Cardiac septum (tissue), 1 donor: ENCODE results near the gene ACMSD. TPM values are rescaled to one million over a fixed set of nuclear protein-coding genes. Genes with fewer than 3 reads are reported as not detected.
"Not testable (repeated sequence)": the region's sequence is repeated elsewhere in the genome, so short reads cannot be mapped to it uniquely, and the experiment has no call there.

Source experiments
- DNase-seq: peaks from one replicate; pipeline ENCODE4 v3.0.0-alpha.2; 2020; ENCODE audit warnings: low spot score
- intact Hi-C: fragments of 100-400 bp; cut with DNase I; formaldehyde crosslinking; loops from one replicate; pipeline ENCODE4 v1.14.0; 2022
- total RNA-seq: library from RNA; stranded (reverse); fragmentation: NEBNext Ultra II Directional; extraction: Animal tissue kit (Norgen Biotek cat#: 25700); gene quantifications from one replicate; pipeline ENCODE4 v1.2.1, GENCODE V29; 2021
- donor health status: DM: no; HTN: no; CAD: no.

The ACMSD gene
- total RNA-seq, 1 donor from 2014 or later, result not detected

GRCh38 chr2:134897932-134898331 is 59.5 kb downstream of the ACMSD start:
- intact Hi-C loops, result loop anchor here (2.0 kb wide), 1 partner anchor 437 kb away; no protein-coding TSS in a partner anchor

DNA sequence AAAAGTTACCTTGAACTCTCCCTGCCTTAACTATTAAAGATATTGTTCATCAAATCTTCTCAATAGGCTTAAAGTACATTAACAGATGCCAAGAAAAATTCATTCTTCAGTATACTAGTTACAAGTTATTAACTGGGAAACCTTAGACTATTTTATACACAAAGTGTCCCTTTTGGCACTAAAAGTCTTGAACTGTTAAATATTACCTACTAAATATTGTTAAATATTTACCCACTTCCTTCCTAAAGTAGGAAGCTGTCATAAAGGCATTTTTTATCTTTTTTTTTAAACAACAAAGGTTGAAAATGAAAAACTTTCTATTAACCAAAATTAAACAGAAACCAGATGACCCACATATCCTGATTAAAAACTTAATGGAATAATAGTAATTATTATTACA is 60.8 kb downstream of the ACMSD start:
- intact Hi-C loops, result no loop called here
- DNase-seq, result no peak

More at GRCh38 chr2:134897932-134898331, 59.5 kb downstream of the ACMSD start:
- no peak for DNase-seq

GRCh38 chr2:134900151-134900550 is 61.7 kb downstream of the ACMSD start:
- intact Hi-C loops, result no loop called here
- DNase-seq, result no peak

- DNase-seq, intact Hi-C loops: not testable (repeated sequence)
These were observed 65.3 kb downstream of the ACMSD start for GRCh38 chr2:134903701-134904100.

DNA sequence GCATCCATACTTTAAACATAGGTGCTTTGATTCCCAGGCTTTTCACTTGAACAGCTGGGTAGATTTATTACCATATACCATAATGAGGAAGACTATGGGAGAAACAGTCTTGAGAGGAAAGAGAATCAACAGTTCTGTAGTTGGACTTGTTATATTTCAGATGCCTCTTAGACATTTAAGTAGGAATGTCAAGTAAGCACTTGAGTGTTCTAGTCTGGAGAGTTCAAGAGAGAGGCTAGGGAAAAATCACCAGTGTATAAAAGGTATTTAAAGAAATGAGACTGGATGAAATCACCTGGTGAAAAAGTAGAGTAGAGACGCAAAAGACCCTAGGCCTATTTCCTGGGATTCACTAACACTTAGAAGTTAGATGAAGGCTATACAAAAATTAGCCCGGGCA is 66.8 kb downstream of the ACMSD start:
- DNase-seq, result no peak
- intact Hi-C loops, result no loop called here

DNA sequence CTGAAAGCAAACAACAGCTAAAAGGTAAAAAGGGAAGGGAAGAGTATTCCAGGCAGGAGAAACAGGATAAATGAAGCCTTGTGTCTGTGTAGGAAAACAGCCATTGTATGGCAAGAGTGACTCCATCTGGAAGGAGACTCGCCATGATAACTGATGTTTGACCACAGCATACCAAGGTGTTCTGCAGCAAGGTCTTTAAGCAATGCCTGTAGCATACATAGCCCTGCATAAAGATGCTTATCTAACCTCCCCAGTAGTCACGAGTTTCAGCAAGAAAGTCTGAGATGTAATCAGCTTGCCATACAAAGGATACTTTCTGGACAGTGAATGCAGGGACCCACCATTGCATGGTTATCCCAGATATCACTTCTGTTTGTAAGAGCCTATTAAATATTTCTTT is 68.3 kb downstream of the ACMSD start:
- intact Hi-C loops, result no loop called here
- no peak for DNase-seq

DNA sequence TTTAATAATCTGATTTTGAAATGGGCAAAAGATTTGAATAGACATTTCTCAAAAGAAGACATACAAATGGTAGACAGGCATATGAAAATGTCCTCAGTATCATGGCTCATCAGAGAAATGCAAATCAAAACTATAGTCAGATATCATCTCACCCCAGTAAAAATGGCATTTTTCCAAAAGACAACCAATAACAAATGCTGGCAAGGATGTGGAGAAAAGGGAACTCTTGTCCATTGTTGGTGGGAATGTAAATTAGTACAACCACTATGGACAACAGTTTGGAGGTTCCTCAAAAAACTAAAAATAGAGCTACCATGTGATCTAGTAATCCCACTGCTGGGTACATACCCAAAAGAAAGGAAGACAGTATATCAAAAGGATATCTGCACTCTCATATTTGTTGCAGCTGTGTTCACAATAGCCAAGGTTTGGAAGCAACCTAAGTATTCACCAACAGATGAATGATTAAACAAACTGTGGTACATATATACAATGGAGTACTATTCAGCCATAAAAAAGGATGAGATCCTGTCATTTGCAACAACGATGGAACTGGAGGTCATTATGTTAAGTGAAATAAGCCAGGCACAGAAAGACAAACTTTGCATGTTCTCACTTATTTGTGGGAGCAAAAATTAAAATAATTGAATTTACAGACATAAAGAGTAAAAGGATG is 69.2 kb downstream of the ACMSD start:
- intact Hi-C loops, DNase-seq: not testable (repeated sequence)

DNA sequence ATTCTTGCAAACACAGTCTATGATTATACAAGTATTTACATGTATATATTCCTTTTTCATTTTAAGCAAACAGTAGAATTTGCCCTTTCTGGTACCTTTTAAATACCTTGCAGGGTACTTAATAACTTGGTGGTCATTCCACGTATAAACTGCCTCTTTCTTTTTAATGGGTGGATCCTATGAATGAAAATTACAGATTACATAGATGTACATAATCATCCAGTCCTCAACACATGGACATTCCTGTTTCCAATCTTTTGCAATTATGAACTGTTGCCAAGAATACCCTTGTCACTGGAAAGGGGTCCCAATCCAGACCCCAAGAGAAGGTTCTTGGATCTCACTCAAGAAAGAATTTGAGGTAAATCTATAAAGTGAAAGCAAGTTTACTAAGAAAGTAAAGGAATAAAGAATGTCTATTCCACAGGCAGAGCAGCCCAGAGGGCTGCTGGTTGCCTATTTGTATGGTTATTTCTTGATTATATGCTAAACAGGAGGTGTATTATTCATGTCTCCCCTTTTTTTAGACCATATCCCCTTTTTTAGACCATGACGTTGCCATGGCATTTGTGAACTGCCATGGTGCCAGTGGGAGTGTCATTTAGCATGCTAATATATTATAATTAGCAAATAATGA is 72.5 kb downstream of the ACMSD start:
- intact Hi-C loops, result loop anchor here (10.0 kb wide), 1 partner anchor 144 kb away; the partner anchor contains the start of gene RAB3GAP1

GRCh38 chr2:134911400-134911785 is 73.0 kb downstream of the ACMSD start:
- intact Hi-C loops, result loop anchor here (10.0 kb wide), 1 partner anchor 143 kb away; the partner anchor contains the start of gene RAB3GAP1
- no peak for DNase-seq

More for the DNA sequence above, 72.5 kb downstream of the ACMSD start:
- DNase-seq, result no peak

DNA sequence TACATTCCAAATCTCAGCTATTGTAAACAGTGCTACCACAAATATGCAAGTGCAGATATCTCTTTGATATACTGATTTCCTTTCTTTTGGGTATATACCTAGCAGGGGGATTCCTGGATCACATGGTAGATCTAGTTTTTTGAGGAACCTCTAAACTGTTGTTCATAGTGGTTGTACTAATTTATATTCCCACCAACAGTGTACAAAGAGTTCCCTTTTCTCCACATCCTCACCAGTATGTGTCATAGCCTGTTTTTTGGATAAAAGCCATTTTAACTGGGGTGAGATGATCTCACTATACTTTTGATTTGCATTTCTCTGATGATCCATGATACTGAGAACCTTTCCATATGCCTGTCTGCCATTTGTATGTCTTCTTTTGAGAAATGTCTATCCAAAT is 73.9 kb downstream of the ACMSD start:
- no peak for DNase-seq
- intact Hi-C loops, result loop anchor here (10.0 kb wide), 1 partner anchor 142 kb away; the partner anchor contains the start of gene RAB3GAP1

DNA sequence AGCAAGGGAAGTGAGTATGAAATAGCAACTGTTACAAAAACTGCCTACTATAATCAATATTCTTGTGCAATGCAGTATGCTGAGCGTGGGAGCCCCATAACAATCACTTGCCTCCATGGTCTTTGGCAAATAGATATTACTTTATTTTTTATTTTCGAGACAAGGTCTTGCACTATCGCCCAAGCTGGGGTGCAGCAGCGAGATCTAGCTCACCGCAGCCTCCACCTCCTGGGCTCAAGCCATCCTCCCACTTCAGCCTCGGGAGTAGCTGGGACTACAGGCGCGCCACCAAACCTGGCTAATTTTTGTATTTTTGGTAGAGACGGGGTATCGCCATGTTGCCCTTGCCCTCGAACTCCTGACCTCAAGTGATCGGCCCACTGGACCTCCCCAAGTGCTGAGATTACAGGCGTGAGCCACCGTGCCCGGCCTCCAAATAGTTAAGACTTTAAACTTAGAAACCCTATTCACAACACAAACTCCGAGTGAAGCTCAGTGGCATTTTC is 79.0 kb downstream of the ACMSD start:
- no peak for DNase-seq
- intact Hi-C loops, result loop anchor here (5.0 to 10.0 kb wide), 2 partner anchors 137 to 800 kb away; partner anchors contain the start of gene RAB3GAP1

- DNase-seq, result peak; percentile 94
- intact Hi-C loops, result loop anchor here (5.0 to 10.0 kb wide), 2 partner anchors 137 to 801 kb away; partner anchors contain the start of gene RAB3GAP1
These were observed 79.6 kb downstream of the ACMSD start for GRCh38 chr2:134917888-134918525.

DNA sequence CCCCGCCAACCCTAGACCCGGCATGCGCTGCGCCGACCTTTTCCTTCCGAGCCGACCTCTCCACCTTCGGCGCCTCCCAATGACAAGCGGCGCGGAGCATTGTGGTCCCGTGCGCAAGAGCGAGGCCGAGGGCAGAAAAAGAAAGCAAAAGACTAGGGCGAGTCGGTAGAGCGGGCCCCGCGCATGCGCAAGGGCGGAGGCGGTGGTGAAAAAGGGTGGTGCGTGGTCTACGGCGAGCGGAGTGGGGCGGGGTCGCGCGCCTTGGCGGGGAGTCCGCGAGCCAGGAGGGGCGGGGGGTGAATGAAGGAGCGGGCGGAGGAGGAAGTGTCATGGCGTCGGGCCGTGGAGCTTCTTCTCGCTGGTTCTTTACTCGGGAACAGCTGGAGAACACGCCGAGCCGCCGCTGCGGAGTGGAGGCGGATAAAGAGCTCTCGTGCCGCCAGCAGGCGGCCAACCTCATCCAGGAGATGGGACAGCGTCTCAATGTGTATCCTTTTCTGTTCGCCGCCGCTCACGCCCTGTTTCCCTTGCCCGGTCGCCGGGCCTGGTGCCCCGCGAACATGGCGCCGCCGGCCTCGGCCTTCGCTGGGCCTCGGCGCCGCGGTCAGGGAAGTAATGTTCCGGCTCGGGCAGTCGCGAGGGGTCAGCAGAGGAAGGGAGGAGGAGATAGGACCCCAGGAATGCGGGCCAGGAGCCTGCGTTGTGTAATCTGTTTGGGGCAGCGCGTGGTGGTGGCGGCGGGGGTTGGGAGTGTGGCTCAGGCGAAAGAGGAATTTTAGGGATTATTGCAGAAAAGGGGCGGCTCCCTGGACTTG is 80.3 kb downstream of the ACMSD start, which contains the start of gene CCNT2:
Gene CCNT2, plus strand, starts transcription at position 297 of the 815 bp plus-strand sequence. Its CDS starts 33 bp downstream, at position 330.
- intact Hi-C loops, result loop anchor here (5.0 to 10.0 kb wide), 2 partner anchors 136 to 801 kb away; partner anchors contain the start of gene RAB3GAP1

DNA sequence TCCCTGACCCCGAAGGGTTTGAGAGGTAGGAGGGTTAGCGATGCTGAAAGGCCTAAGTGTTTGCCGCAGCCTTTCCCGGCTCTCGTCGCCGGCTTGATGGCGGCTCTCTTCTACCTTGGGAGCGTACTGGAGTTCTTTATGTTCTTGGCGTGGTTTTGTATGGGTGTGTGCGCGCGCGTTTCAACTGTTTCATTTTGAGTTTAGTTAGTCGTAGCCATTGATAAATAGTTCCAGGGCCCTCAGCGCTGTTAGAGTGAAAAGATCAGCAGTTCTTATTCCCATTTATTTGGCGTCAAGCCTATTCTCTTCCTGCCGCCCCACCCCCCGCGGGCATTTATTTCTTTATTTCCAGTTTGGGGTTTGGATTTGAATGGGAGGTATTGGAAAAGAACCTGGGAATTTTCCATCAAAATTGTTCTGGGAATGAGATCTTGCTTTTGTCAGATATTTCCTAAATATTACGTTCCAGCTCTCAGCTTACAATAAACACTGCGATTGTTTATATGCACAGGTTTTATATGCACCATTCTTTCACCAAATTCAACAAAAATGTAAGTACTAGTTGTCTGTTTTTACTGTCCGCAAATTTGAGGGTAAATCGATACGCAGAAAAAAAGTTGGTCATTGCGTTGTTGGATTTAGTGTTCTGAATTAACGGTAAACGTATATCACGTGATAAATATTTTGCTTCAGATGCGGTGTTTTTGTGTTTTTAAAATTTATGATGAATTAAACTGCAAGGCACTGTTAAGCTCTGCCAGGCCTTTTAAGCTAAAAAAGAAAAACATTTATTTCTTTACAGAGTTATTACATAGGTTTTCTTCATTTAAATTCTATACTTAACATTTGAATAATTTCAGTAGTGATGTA is 81.2 kb downstream of the ACMSD start:
- DNase-seq, result no peak
- intact Hi-C loops, result loop anchor here (5.0 to 10.0 kb wide), 3 partner anchors 135 to 802 kb away; partner anchors contain the start of genes R3HDM1, RAB3GAP1 and ZRANB3

More for the DNA sequence above, 80.3 kb downstream of the ACMSD start, which contains the start of gene CCNT2:
- peak; percentile 100 for DNase-seq

GRCh38 chr2:134924912-134925311 is 86.5 kb downstream of the ACMSD start:
- no peak for DNase-seq
- intact Hi-C loops, result loop anchor here (10.0 kb wide), 1 partner anchor 610 kb away; the partner anchor contains the start of genes R3HDM1 and ZRANB3

DNA sequence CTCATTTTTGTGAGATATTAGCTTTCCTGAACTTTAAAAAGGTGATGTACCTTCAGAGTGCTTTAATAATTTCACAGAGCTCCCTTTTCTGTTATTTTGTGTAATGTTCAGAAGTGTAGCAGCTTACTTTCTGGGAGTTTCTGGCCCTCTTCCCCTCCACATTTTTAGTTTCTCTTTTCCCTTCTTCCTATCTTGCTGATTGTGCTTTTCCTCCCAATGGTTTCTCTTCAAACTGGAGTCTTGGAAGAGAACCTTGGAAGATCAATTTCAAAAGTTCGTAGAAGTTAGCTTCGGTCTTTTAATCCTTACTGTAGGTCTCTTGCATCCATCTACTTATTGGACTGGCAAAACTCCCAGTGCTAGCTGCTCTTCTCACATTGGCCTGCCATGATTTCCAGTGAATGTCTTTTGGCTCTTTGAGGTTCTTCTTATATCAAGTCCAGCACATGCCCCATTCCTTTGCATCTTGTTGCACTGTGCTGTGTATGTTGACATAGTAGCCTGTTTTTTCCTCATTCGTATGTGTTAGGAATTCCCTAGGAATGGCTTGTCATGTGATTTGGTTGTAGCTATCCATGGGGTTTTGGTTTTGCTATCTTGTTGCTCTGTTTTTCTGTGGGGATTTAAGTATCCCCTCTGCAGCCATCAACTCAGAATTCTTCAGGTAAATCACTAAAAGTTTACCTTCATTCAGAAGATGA is 88.0 kb downstream of the ACMSD start:
- DNase-seq, result no peak
- intact Hi-C loops, result loop anchor here (10.0 kb wide), 1 partner anchor 608 kb away; the partner anchor contains the start of genes R3HDM1 and ZRANB3

DNA sequence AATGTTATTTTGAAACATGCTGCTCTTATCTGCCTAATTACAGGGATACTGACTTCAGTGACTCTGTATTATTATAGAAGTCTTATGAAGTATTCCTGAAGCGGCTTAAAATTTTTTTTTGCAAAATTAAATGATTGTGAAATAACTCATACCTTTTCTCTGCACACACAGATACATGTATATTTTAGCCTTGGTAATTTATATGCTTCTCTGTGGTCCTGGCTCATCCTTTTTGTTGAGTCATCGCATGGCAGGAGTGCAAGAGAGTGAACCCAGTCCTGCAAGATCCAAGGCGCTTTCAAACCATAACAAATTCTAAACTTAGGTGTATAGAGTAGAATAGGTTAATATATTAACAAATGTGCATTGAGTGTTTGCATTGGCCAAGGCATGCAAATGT is 88.8 kb downstream of the ACMSD start:
- intact Hi-C loops, result loop anchor here (10.0 kb wide), 1 partner anchor 608 kb away; the partner anchor contains the start of genes R3HDM1 and ZRANB3
- no peak for DNase-seq
